HFF-Myc (cell line): ENCODE data around the gene FAM241A.

Source experiments
- DNase-seq: peaks from one replicate; pipeline ENCODE4 v3.0.0-alpha.2; 2011; ENCODE audit warnings: low read depth; ENCODE audit errors: extremely low read depth
- H3K4me3 ChIP-seq: replicated peaks from 2 replicates; pipeline ENCODE4 v1.5.1; 2011; ENCODE audit warnings: low read depth, mild to moderate bottlenecking, control low read depth, low read length
- CTCF ChIP-seq: IDR thresholded peaks from 2 replicates; pipeline ENCODE4 v1.5.1; 2012; ENCODE audit warnings: mild to moderate bottlenecking, low read depth, low read length, control low read depth; ENCODE audit errors: missing control alignments

The FAM241A gene

GRCh38 chr4:112145326-112145789 is at the start of gene FAM241A:
Gene FAM241A, plus strand, starts transcription at chr4:112145454. Its CDS starts 127 bp downstream, at chr4:112145581.
- peak within 1 kb of the TSS; percentile 85 for H3K4me3 ChIP-seq
- DNase-seq = no peak
- TF ChIP-seq CTCF = no peak

GRCh38 chr4:112098841-112099530 is 46.3 kb upstream of the FAM241A start:
- DNase-seq = no peak
- TF ChIP-seq CTCF = no peak
- no peak overlapping the region for H3K4me3 ChIP-seq

DNA sequence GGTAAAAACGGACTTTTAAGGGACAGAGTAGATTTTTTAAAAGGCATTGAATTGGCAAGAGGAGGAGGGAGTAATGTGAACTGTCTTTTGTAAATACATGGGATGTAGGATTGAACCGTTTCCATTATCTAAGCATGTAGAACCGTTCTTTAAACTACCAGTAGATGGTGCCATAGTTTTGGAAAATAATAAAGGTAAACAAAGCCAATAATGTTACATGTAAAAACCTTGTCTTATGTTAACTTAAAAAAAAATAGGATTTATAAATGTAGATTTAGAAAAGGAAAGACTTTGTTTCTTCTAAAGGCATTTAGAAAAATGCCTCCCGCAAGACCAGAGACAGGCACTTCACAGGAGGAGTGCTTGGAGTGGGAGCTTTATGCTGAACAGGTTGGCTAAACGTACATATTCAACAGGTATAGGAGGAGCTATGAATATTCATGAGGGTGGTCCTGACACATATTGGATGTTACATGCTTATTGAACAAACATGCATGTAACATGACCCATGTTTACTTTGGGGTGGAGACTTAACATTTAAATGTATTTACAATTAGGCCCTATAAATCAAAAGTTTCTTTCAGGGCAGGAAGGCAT is 45.5 kb upstream of the FAM241A start:
- no peak for DNase-seq
- H3K4me3 ChIP-seq = no peak overlapping the region
- peak; percentile 27 for TF ChIP-seq CTCF

GRCh38 chr4:112102875-112103370 is 42.3 kb upstream of the FAM241A start:
- H3K4me3 ChIP-seq = no peak overlapping the region
- no peak for TF ChIP-seq CTCF
- no peak for DNase-seq

GRCh38 chr4:112105201-112105969 is 39.9 kb upstream of the FAM241A start:
- no peak overlapping the region for H3K4me3 ChIP-seq
- no peak for DNase-seq
- TF ChIP-seq CTCF = no peak

- DNase-seq = no peak
- no peak for TF ChIP-seq CTCF
- no peak overlapping the region for H3K4me3 ChIP-seq
These were observed 35.7 kb upstream of the FAM241A start for GRCh38 chr4:112109360-112110058.
